GM12878 (cell line): ENCODE measurements around the gene CNNM3. TPM values are rescaled to one million over a fixed set of nuclear protein-coding genes. Genes with fewer than 3 reads are reported as not detected.

Experiments
- ATAC-seq: fragments of 200-7000 bp; cut with Tn5 transposase; 3 replicates; pipeline ENCODE4 v1.9.1; 2020; ENCODE audit warnings: mild to moderate bottlenecking, moderate library complexity
- BruUV-seq: library from RNA; stranded (reverse); fragments of 400-500 nt; replicated peaks from 2 replicates; lab custom pipeline; 2021; lab: Mats Ljungman, UMichigan
- CTCF ChIA-PET: fragments of 300-600 bp; sonication (Branson Sonifier 250); formaldehyde crosslinking; extraction: SDS; loops from one replicate; lab custom pipeline; 2021; ENCODE audit warnings: inconsistent platforms; lab: Yijun Ruan, JAX
- POLR2A ChIA-PET: fragments of 350-600 bp; formaldehyde crosslinking; extraction: SDS; loops from one replicate; lab custom pipeline; 2021; ENCODE audit warnings: inconsistent platforms; lab: Charles Lee
- RAD21 ChIA-PET: fragments of 300-600 bp; sonication (Branson Sonifier 250); formaldehyde crosslinking; loops from one replicate; lab custom pipeline; 2023; ENCODE audit warnings: antibody characterized with exemption; ENCODE audit not compliant: unreplicated experiment; lab: Charles Lee
- SMC1A ChIA-PET: fragments of 300-600 bp; sonication (Branson Sonifier 250); formaldehyde crosslinking; loops from one replicate; lab custom pipeline; 2023; ENCODE audit not compliant: unreplicated experiment, uncharacterized antibody; lab: Charles Lee
- DNase-seq: peaks from one replicate; pipeline ENCODE4 v3.0.0-alpha.2; 2011; ENCODE audit warnings: low read depth, low spot score
- FAIRE-seq: peaks from 3 replicates; lab custom pipeline; 2011; peaks lifted over from hg19 to GRCh38; lab: Jason Lieb, UNC
- H2AFZ ChIP-seq: 2 replicates; pipeline ENCODE4 v1.6.0; 2011; ENCODE audit warnings: low read depth, low read length, control low read depth; ENCODE audit not compliant: control insufficient read depth
- H3K27ac ChIP-seq: 2 replicates; pipeline ENCODE4 v1.5.1; 2011; ENCODE audit warnings: control low read depth; ENCODE audit not compliant: control insufficient read depth, insufficient read depth
- H3K27me3 ChIP-seq, 2 experiments: replicated peaks in 1 of 2; 2 replicates each; pipeline versions ENCODE4 v1.6.0 to v1.6.1; 2011; ENCODE audit warnings: low read length in 1 of 2; ENCODE audit not compliant: control insufficient read depth in 2 of 2, insufficient read depth in 2 of 2
- H3K36me3 ChIP-seq, 2 experiments: 2 replicates each; pipeline ENCODE4 v1.5.1; 2011; ENCODE audit warnings: low read length in 1 of 2; ENCODE audit not compliant: control insufficient read depth in 2 of 2, insufficient read depth in 2 of 2
- H3K4me1 ChIP-seq: 2 replicates; pipeline ENCODE4 v1.6.1; 2011; ENCODE audit warnings: mild to moderate bottlenecking, low read length, moderate library complexity, mixed read lengths; ENCODE audit not compliant: control insufficient read depth, insufficient read depth
- H3K4me2 ChIP-seq: 2 replicates; pipeline ENCODE4 v1.6.0; 2011; ENCODE audit warnings: control low read depth; ENCODE audit not compliant: control insufficient read depth, insufficient read depth
- H3K4me3 ChIP-seq: fragments of 200-600 bp; sonication (generic); 2 replicates; pipeline ENCODE4 v1.5.1; 2016
- H3K79me2 ChIP-seq: 2 replicates; pipeline ENCODE4 v1.6.0; 2011; ENCODE audit warnings: low read length; ENCODE audit not compliant: control insufficient read depth, insufficient read depth
- H3K9ac ChIP-seq: 2 replicates; pipeline ENCODE4 v1.8.0; 2011; ENCODE audit warnings: low read length, control low read depth, mixed read lengths; ENCODE audit not compliant: control insufficient read depth, insufficient read depth
- H3K9me3 ChIP-seq: replicated peaks from 3 replicates; pipeline ENCODE4 v1.5.1; 2011; ENCODE audit warnings: mild to moderate bottlenecking, low read length; ENCODE audit not compliant: control insufficient read depth, insufficient read depth
- H4K20me1 ChIP-seq: 2 replicates; pipeline ENCODE4 v1.6.0; 2011; ENCODE audit not compliant: control insufficient read depth, insufficient read depth
- CHD1 ChIP-seq: IDR thresholded peaks from 2 replicates; pipeline ENCODE4 v1.6.1; 2012; ENCODE audit warnings: low read depth, low read length, improper control_type of control experiment
- EED ChIP-seq: sonication (generic); IDR thresholded peaks from 2 replicates; pipeline ENCODE4 v1.6.1; 2016; ENCODE audit warnings: antibody characterized with exemption, low read depth
- ESRRA ChIP-seq: IDR thresholded peaks from 2 replicates; pipeline ENCODE4 v1.6.1; 2012; ENCODE audit warnings: mild to moderate bottlenecking, low read length, improper control_type of control experiment
- ETV6 ChIP-seq, 2 experiments: fragments of 450-650 bp in 1 of 2; IDR thresholded peaks in 1 of 2; conservative IDR thresholded peaks in 1 of 2; 2 replicates each; pipeline ENCODE4 v1.6.1; 2014; ENCODE audit warnings: antibody characterized with exemption in 1 of 2, borderline replicate concordance in 1 of 2, low read depth in 1 of 2, mild to moderate bottlenecking in 1 of 2, moderate library complexity in 1 of 2
- JUNB ChIP-seq: IDR thresholded peaks from 2 replicates; pipeline ENCODE4 v1.6.1; 2016; ENCODE audit warnings: antibody characterized with exemption, mild to moderate bottlenecking
- KAT2A ChIP-seq: conservative IDR thresholded peaks from 2 replicates; pipeline ENCODE4 v1.6.1; 2011; ENCODE audit warnings: low read depth, low read length; ENCODE audit not compliant: control insufficient read depth
- NBN ChIP-seq: fragments of 450-650 bp; IDR thresholded peaks from 2 replicates; pipeline ENCODE4 v1.6.1; 2016
- NFIC ChIP-seq: IDR thresholded peaks from 2 replicates; pipeline ENCODE4 v1.6.1; 2012; ENCODE audit warnings: low read depth, mild to moderate bottlenecking, inconsistent platforms, low read length, moderate library complexity
- NKRF ChIP-seq: fragments of 450-650 bp; conservative IDR thresholded peaks from 2 replicates; pipeline ENCODE4 v1.6.1; 2017; ENCODE audit warnings: mild to moderate bottlenecking, moderate library complexity
- RCOR1 ChIP-seq: conservative IDR thresholded peaks from 2 replicates; pipeline ENCODE4 v1.6.1; 2012; ENCODE audit warnings: low read depth, low read length, improper control_type of control experiment
- STAT1 ChIP-seq: fragments of 450-650 bp; conservative IDR thresholded peaks from 2 replicates; pipeline ENCODE4 v1.6.1; 2014; ENCODE audit warnings: antibody characterized with exemption, mild to moderate bottlenecking
- TARDBP ChIP-seq: IDR thresholded peaks from 2 replicates; pipeline ENCODE4 v1.6.1; 2016; ENCODE audit warnings: borderline replicate concordance
- ZNF24 ChIP-seq: fragments of 450-650 bp; IDR thresholded peaks from 2 replicates; pipeline ENCODE4 v1.6.1; 2017; ENCODE audit warnings: antibody characterized with exemption, mild to moderate bottlenecking
- whole genome bisulfite sequencing: methylation state at CpG from one replicate; pipeline ENCODE4 v1.1.6; 2016; ENCODE audit warnings: low lambda C conversion rate; ENCODE audit not compliant: insufficient replicate concordance, insufficient coverage; ENCODE audit errors: missing lambda C conversion rate; 5-methylcytosine and 5-hydroxymethylcytosine counted together
- in situ Hi-C: fragments of 300-500 bp; cut with MboI; formaldehyde crosslinking; loops from 9 replicates; pipeline ENCODE4 v1.14.3; 2018; ENCODE audit warnings: mixed read lengths
- intact Hi-C: fragments of 100-400 bp; cut with micrococcal nuclease; formaldehyde crosslinking; loops from one replicate; pipeline ENCODE4 v1.14.2; 2022; ENCODE audit not compliant: unreplicated experiment
- polyA plus RNA-seq, 11 experiments: library from polyadenylated mRNA; depleted of rRNA in 4 of 11; unstranded in 6 of 11; stranded (reverse) in 5 of 11; fragments of >200 nt; fragmentation: Nextera tagmentation in 4 of 11; fragmentation: Illumina TruSeq in 1 of 11; extraction: Ambion mirVana in 4 of 11; extraction: Trizol in 1 of 11; gene quantifications; 1 replicate in 1 of 11; 2 replicates in 10 of 11; pipeline versions ENCODE4 v1.2.1 to v1.2.3, GENCODE V29; 2011 to 2016; ENCODE audit warnings: inconsistent platforms in 2 of 11, missing spikeins in 2 of 11, low read depth in 1 of 11
- total RNA-seq, 4 experiments: library from RNA; depleted of rRNA in 3 of 4; stranded (reverse); fragments of >200 nt in 3 of 4; fragmentation: Illumina TruSeq in 1 of 4; extraction: Trizol in 1 of 4; gene quantifications; 2 replicates each; pipeline versions ENCODE4 v1.2.1 to v1.2.3, GENCODE V29; 2013 to 2021
- TF ChIP-seq, protein P1 (sequence below): IDR thresholded peaks from 2 replicates; pipeline ENCODE4 v1.6.1; 2011; ENCODE audit warnings: borderline replicate concordance, low read depth, mild to moderate bottlenecking, moderate library complexity, mixed read lengths, low read length; ENCODE audit not compliant: insufficient read depth; ENCODE audit errors: extremely low read length
- TF ChIP-seq, protein P2 (sequence below): fragments of 450-650 bp; formaldehyde crosslinking; IDR thresholded peaks from 2 replicates; pipeline ENCODE4 v1.5.0; 2022; ENCODE audit warnings: mild to moderate bottlenecking, missing genetic modification characterization

CNNM3 gene
- total and polyA plus RNA-seq, 10 of the 15 experiments (the other 5 are each of a cell fraction or from before 2014, with no cell fraction given): 0.72 to 14.3 (median 4.0) TPM

GRCh38 chr2:96830044-96830562 is 14.0 kb downstream of the CNNM3 start:
- FAIRE-seq: no peak
- intact Hi-C loops: no loop called here
- TF ChIP-seq NFIC: no peak
- TF ChIP-seq, protein P1, sequence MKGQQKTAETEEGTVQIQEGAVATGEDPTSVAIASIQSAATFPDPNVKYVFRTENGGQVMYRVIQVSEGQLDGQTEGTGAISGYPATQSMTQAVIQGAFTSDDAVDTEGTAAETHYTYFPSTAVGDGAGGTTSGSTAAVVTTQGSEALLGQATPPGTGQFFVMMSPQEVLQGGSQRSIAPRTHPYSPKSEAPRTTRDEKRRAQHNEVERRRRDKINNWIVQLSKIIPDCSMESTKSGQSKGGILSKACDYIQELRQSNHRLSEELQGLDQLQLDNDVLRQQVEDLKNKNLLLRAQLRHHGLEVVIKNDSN: no peak
- TF ChIP-seq CHD1: no peak
- TF ChIP-seq RCOR1: no peak
- no peak for TF ChIP-seq ZNF24
- no peak for TF ChIP-seq STAT1
- no peak for TF ChIP-seq NKRF
- TF ChIP-seq NBN: no peak
- TF ChIP-seq JUNB: no peak
- no peak for TF ChIP-seq TARDBP
- TF ChIP-seq KAT2A: no peak
- TF ChIP-seq ESRRA: no peak
- TF ChIP-seq ETV6 (conservative IDR thresholded peaks at IDR 0.05 in 1 of 2, IDR thresholded peaks at IDR 0.05 in 1 of 2; ENCODE audit: borderline replicate concordance in 1 of 2, low read depth in 1 of 2): no peak
- TF ChIP-seq, protein P2, sequence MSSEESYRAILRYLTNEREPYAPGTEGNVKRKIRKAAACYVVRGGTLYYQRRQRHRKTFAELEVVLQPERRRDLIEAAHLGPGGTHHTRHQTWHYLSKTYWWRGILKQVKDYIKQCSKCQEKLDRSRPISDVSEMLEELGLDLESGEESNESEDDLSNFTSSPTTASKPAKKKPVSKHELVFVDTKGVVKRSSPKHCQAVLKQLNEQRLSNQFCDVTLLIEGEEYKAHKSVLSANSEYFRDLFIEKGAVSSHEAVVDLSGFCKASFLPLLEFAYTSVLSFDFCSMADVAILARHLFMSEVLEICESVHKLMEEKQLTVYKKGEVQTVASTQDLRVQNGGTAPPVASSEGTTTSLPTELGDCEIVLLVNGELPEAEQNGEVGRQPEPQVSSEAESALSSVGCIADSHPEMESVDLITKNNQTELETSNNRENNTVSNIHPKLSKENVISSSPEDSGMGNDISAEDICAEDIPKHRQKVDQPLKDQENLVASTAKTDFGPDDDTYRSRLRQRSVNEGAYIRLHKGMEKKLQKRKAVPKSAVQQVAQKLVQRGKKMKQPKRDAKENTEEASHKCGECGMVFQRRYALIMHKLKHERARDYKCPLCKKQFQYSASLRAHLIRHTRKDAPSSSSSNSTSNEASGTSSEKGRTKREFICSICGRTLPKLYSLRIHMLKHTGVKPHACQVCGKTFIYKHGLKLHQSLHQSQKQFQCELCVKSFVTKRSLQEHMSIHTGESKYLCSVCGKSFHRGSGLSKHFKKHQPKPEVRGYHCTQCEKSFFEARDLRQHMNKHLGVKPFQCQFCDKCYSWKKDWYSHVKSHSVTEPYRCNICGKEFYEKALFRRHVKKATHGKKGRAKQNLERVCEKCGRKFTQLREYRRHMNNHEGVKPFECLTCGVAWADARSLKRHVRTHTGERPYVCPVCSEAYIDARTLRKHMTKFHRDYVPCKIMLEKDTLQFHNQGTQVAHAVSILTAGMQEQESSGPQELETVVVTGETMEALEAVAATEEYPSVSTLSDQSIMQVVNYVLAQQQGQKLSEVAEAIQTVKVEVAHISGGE (CRISPR knock-in tag): no peak
- no peak for TF ChIP-seq EED

More at GRCh38 chr2:96830044-96830562, 14.0 kb downstream of the CNNM3 start:
- CTCF ChIA-PET: no interaction called here
- ATAC-seq (no peak), DNase-seq (no peak)
- 72% methylated on average over 5 of the region's 5 CpGs for WGBS
- RAD21 ChIA-PET: no interaction called here
- BruUV-seq: no TSS peak
- Histone ChIP-seq H4K20me1 (no peaks in the 10 kb centered on the region), H3K9ac (no peak overlapping the region), H3K4me2 (no peak overlapping the region), H3K36me3 (peaks cover 12 to 25% of the 10 kb centered on the region in 2 experiments), H3K27me3 (no peaks in the 10 kb centered on the region), H2AFZ (no peak overlapping the region), H3K4me3 (no peak overlapping the region), H3K79me2 (no peaks in the 10 kb centered on the region), H3K4me1 (no peaks in the 10 kb centered on the region), H3K27ac (no peak overlapping the region), H3K9me3 (no peaks in the 10 kb centered on the region)
- POLR2A ChIA-PET: interaction anchor here (0.6 kb wide), 1 partner anchor 20 kb away, joined by 3 read pairs; no protein-coding TSS in a partner anchor
- SMC1A ChIA-PET: no interaction called here
- in situ Hi-C loops: no loop called here
